AG04450 (cell line): ENCODE data around the gene MTA2. TPM values are rescaled to one million over a fixed set of nuclear protein-coding genes. Genes with fewer than 3 reads are reported as not detected.

Experiments used
- CTCF ChIA-PET: fragments of 300-600, 350-600 bp; formaldehyde crosslinking; extraction: SDS; loops from one replicate; lab custom pipeline; 2022; ENCODE audit warnings: antibody characterized with exemption, inconsistent platforms; lab: Charles Lee
- POLR2A ChIA-PET: fragments of 350-600 bp; formaldehyde crosslinking; extraction: SDS; loops from one replicate; lab custom pipeline; 2021; ENCODE audit warnings: antibody characterized with exemption, inconsistent platforms; lab: Yijun Ruan, JAX
- DNase-seq: peaks from one replicate; pipeline ENCODE4 v3.0.0-alpha.2; 2011; ENCODE audit warnings: low read depth, low spot score
- H3K27ac ChIP-seq: one replicate; pipeline ENCODE4 v1.5.1; 2012; ENCODE audit warnings: low read depth, low read length, control low read depth
- H3K27me3 ChIP-seq: one replicate; pipeline ENCODE4 v1.6.0; 2012; ENCODE audit warnings: low read length; ENCODE audit not compliant: control insufficient read depth, insufficient read depth
- H3K4me3 ChIP-seq: 2 replicates; pipeline ENCODE4 v1.5.1; 2011; ENCODE audit warnings: mild to moderate bottlenecking, low read depth, low read length, control low read depth
- H3K9me3 ChIP-seq: 2 replicates; pipeline ENCODE4 v1.5.1; 2012; ENCODE audit warnings: low read length; ENCODE audit not compliant: control insufficient read depth, insufficient read depth
- CTCF ChIP-seq: IDR thresholded peaks from 2 replicates; pipeline ENCODE4 v1.5.1; 2011; ENCODE audit warnings: low read depth, low read length, control low read depth, inconsistent platforms
- polyA plus RNA-seq: library from polyadenylated mRNA; depleted of rRNA; stranded (reverse); fragments of >200 nt; gene quantifications from 2 replicates; pipeline ENCODE4 v1.2.3, GENCODE V29; 2011

The MTA2 gene
- polyA plus RNA-seq, 1 experiment, result 22.9 TPM

- no peak for TF ChIP-seq CTCF
- H3K9me3 ChIP-seq, result no peaks in the 10 kb centered on the region; the same call in 1 of the 2 replicates
- DNase-seq, result no peak
- CTCF ChIA-PET, result interaction anchor here (1.7 to 1.8 kb wide), 2 partner anchors 9 to 18 kb away, joined by 5 to 14 read pairs; partner anchors contain the start of genes MTA2 and TUT1
- POLR2A ChIA-PET, result interaction anchor here (1.5 kb wide), 1 partner anchor 19 kb away, joined by 5 read pairs; the partner anchor contains the start of gene TUT1
- H3K27me3 ChIP-seq, result no peaks in the 10 kb centered on the region
- no peak overlapping the region for H3K27ac ChIP-seq
- H3K4me3 ChIP-seq, result no peak overlapping the region
Measured at GRCh38 chr11:62610403-62610802, 8.7 kb upstream of the MTA2 start.

- CTCF ChIA-PET, result no interaction called here
- Histone ChIP-seq H3K9me3 (no peaks in the 10 kb centered on the region; the same call in 1 of the 2 replicates), H3K4me3 (no peak overlapping the region), H3K27me3 (no peaks in the 10 kb centered on the region), H3K27ac (no peak overlapping the region)
- POLR2A ChIA-PET, result interaction anchor here (0.6 kb wide), 1 partner anchor 133 kb away, joined by 3 read pairs; no protein-coding TSS in a partner anchor
- no peak for DNase-seq
- no peak for TF ChIP-seq CTCF
Measured at GRCh38 chr11:62608776-62609175, 7.1 kb upstream of the MTA2 start.

GRCh38 chr11:62607714-62608113, 6.0 kb upstream of the MTA2 start:
- Histone ChIP-seq H3K9me3 (peaks cover 2% of the 10 kb centered on the region; the same call in 1 of the 2 replicates), H3K27me3 (no peaks in the 10 kb centered on the region), H3K27ac (no peak overlapping the region), H3K4me3 (no peak overlapping the region)
- no peak for DNase-seq
- ChIA-PET POLR2A (no interaction called here), CTCF (interaction anchor here (0.9 kb wide), 1 partner anchor 19 kb away, joined by 3 read pairs; no protein-coding TSS in a partner anchor)
- TF ChIP-seq CTCF, result no peak

GRCh38 chr11:62605902-62606301, 4.2 kb upstream of the MTA2 start:
- Histone ChIP-seq H3K9me3 (peaks cover 2% of the 10 kb centered on the region; the same call in 1 of the 2 replicates), H3K27me3 (no peaks in the 10 kb centered on the region), H3K27ac (no peak overlapping the region), H3K4me3 (no peak overlapping the region)
- TF ChIP-seq CTCF, result no peak
- DNase-seq, result no peak
- POLR2A ChIA-PET, result interaction anchor here (0.5 kb wide), 1 partner anchor 54 kb away, joined by 3 read pairs; no protein-coding TSS in a partner anchor
- CTCF ChIA-PET, result interaction anchor here (1.0 kb wide), 1 partner anchor 181 kb away, joined by 3 read pairs; no protein-coding TSS in a partner anchor

GRCh38 chr11:62605467-62605866, 3.8 kb upstream of the MTA2 start:
- POLR2A ChIA-PET, result no interaction called here

More at GRCh38 chr11:62605467-62605866, 3.8 kb upstream of the MTA2 start:
- Histone ChIP-seq H3K9me3 (peaks cover 2% of the 10 kb centered on the region; the same call in 1 of the 2 replicates), H3K27ac (no peak overlapping the region), H3K4me3 (no peak overlapping the region), H3K27me3 (no peaks in the 10 kb centered on the region)
- no peak for DNase-seq
- CTCF ChIA-PET, result interaction anchor here (1.0 kb wide), 1 partner anchor 181 kb away, joined by 3 read pairs; no protein-coding TSS in a partner anchor
- TF ChIP-seq CTCF, result no peak
